NOMO-1 treated with dmso at 0.1 percent for 144 hours (cell line): ENCODE results near the gene ALOX5AP.
A peak's percentile ranks its signal among the peaks of the same experiment; 100 is the strongest.

Source experiments
- DNase-seq: peaks from one replicate; lab custom pipeline; 2025; ENCODE audit not compliant: unreplicated experiment; lab: John Stamatoyannopoulos, UW

The ALOX5AP gene

DNA sequence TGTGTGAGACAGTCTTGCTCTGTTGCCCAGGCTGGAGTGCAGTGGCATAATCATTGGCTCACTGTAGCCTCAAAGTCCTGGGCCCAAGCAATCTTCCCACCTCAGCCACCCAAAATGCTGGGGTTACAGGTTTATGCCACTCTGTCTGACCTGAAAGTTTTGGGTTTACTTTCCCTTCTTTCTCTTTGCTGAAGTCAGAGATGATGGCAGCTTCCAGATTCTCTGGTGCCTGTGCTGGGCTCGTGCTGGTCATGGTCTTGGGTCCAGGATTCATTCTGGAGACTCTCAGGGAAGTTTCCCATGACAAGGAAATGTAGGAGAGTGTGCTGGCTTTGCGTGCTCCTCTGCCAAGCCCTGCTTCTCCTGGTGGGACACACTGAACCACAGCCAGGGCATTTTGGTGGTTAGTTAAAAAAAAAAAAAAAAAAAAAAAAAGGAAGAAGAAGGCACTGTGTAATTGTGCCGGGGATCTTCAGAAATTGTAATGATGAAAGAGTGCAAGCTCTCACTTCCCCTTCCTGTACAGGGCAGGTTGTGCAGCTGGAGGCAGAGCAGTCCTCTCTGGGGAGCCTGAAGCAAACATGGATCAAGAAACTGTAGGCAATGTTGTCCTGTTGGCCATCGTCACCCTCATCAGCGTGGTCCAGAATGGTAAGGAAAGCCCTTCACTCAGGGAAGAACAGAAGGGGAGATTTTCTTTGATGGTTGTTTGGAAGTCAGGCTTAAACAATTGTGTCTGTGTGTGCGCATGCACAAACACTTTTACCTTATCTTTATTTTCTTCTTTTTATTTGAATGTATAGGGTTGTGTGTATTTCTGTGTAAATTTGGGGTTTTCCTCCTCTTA, at the start of gene ALOX5AP:
TSS of gene ALOX5AP (plus strand) at position 519 of the 847 bp plus-strand sequence. CDS start at position 582, 63 bp downstream.
- peak; percentile 97 for DNase-seq

DNA sequence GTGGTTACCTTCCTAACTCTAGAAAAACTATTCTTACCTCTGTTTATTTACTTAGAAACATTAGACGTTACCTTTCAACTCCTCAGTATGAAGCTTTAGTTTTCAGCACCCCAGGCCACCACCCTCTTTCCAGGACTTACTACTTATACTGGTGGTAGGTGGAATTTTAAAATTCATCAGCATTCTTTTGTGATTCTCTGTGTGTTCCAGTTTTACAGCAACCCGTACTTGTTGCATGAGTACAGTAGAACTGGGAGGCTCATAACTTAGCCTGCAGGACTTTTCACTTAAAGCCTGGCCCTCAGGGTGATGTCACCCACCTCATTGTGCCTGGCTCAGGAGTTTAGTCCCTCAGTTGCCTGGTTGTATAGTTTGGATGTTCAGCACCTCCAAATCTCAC, 49.4 kb upstream of the ALOX5AP start:
- DNase-seq, result no peak

DNA sequence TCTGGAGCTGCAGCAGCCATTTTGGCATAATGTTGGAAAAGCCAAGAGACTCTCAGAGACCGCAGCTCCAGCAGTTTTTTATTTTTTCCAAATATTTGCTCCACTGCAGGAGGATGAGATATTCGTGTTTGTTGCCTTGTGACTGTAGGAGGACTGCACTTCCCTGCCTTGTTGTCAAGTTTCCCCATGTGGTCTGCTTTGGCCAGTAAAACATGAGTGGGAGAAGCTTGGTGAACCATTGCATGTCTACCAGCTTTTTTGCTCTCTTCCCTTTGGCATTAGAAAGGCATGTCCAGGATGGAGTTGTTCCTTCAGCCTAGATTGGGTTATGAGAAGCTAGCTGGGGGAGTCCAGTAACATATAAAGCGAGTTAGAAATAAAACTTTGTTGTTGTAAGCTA, 47.7 kb upstream of the ALOX5AP start:
- DNase-seq, result no peak

DNA sequence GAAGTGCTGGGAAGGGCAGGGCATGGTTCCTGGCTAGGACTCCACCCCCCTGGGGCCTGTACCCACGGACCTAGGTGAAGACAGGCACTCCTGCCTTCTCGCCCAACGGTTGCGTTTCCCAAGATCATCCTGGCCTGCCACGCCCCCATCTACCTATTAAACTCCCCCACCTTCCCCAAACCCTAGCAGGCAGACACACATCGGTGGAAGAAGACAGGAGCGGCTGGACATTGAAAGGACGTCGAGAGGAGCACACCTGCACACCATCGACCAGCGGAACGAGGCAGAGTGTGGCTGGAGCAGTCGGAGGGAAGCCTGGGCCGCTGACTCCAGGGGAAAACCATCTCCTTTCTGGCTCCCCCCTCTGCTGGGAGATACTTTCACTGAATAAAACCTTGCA, 45.6 kb upstream of the ALOX5AP start:
- no peak for DNase-seq

DNA sequence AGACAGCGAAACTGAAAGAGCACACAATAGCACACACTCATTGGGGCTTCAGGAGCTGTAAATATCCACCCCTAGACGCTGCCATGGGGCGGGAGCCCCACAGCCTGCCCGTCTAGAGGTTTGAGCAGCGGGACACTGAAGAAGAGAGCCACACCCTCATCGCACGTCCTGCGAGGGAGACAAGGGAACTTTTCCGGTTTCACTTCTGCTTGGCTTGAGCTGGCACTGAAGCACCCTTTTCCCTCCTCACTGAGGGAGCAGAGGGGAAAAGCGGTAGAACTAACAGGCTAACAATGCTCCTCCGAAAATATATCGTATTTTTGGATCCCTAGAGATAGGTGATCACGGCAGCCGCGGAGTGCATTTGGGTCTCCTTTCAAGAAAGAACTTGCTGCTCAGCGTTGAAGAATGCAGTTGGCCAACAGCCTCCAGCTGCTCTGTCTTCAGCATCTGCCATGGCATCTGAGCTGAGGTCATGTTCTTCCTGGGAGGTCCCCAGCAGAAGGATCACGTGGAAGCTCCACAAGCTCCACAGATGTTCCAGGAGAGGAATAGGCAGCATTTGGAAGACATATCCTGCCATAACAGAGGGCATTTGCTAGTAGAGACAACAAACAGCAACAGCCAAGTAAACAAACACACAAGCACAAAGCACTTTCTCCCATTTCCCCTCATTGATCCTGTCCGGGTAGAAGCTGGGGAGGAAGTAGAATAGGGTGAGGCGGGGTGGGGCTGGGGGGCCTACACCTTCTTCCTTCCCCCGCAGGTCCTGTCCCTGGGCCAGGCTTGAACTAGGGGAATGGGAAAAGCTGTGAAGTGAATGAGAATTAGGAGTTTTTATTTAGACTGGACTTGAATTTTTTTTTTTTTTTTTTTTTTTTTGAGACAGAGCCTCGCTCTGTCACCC, 44.8 kb upstream of the ALOX5AP start:
- DNase-seq, result peak; percentile 94

GRCh38 chr13:30692113-30692512, 43.2 kb upstream of the ALOX5AP start:
- DNase-seq, result no peak

GRCh38 chr13:30696278-30697176, 38.8 kb upstream of the ALOX5AP start:
- peak; percentile 67 for DNase-seq

- no peak for DNase-seq
Observed at GRCh38 chr13:30697177-30697953, 38.0 kb upstream of the ALOX5AP start.

DNA sequence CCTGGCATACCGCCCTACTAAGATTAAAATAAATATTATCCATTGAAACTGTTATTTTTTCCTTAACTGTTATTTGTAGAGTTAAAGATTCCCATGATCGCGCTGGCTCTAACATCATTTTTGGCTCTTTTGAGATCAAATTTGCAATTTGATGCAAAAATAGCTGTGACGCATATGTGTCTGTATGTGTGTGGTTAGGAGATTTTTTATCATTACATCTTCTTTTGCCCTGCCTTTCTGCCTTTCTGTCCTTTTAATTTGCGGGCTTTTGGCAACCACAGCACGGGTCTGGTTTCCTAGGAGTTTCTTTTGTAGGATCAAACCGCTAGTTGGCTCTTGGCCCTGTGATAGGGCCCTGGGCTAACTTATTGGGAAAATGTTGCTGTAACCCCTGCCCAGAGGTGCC, 37.3 kb upstream of the ALOX5AP start:
- no peak for DNase-seq

DNA sequence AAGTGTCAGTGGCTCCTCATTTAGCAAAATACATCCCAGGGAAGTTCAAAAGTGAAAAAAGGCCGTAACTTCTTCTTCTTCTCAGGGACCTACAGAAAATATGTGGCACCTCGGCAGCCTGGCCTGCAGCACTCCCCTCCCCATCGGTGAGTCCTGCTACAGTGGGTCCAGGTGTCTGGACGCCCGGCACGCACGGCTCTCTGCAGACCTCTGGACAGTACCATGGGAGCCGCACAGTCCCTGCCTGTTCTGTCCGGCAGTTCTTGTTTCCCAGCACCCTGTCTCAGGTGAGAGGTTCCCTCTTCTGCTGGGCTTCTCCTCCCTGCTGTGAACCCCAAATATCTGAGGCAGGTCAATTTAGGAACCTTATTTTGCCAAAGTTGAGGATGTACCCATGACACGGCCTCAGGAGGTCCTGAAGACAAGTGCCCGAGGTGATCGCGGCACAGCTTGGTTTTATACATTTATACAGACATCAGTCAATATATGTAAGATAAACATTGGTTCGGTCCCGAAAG, 36.8 kb upstream of the ALOX5AP start:
- no peak for DNase-seq

GRCh38 chr13:30700364-30700763, 35.0 kb upstream of the ALOX5AP start:
- DNase-seq, result peak; percentile 59

DNA sequence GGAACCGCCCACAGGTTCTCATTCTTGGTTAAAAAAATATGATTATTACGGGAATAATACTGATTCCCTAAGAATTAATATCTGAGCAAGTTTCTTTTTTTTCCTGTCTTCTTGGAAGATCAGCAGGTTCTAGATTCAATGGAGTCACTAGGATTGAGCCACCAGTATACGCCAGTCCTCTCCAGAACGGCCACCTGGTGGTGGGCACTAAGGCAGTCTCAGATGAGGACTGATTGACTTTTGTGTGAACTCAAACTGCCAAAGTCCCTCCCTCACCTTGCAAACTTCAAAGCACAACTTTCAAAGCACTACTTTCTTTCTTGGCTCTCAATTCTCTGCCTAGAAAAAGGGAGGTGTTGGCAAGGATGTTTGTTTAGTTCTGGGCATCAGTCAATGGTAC, 33.3 kb upstream of the ALOX5AP start:
- DNase-seq, result no peak

DNA sequence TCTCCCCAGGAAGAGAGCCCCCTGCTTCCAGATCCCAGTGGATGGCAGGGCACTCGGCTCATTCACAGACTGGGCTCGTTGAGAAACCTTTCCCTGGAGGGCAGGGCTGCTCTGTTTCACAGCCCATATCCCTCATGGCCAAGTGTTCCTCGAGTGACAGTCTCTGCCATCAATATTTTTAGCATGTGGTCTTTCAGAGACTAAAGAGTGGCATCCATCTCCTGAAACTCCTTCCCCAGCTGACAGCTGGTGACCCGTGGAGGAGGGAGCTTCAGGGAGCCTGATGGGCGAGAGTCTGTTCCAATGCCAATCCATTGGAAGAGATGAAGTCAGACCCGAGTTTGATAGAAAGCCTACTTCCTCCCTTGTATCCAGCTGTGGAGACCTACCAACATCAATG, 30.7 kb upstream of the ALOX5AP start:
- DNase-seq, result no peak

DNA sequence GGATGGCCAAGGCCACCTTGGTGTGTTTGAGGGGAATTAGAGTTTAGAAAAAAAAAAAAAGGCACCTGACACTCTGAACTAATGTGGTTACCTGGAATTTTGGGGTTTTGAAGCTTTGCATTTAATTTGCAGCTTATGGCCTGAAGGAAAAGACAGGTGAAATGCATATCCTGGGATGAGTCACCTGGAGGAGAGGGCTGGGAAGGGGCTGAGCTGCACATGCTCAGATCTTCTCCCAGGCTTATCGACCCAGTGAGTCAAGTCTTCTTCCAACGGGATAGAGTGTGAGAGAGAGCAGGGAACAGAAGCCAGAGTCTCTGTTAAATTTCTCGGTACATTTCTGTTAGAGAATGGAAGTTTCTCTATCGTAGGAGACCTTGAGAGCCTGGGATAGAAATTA, 29.7 kb upstream of the ALOX5AP start:
- no peak for DNase-seq

DNA sequence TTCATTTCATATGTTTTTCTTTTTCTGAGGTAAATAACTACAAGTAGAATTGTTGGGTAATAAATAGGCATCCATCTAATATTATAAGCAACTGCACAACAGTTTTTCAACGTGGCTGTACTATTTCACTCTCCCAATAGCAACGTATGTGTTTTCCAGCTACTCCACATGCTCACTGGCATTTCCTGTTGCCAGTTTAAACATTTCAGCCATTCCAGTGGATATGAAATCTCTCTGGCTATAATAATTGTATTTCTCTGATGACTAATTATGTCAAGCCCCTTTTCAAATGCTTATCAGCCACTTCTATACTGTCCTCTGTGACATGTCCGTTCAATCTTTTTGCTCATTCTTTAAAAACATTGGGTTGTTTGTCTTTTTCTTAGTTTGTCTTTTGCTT, 26.8 kb upstream of the ALOX5AP start:
- no peak for DNase-seq

GRCh38 chr13:30710442-30710841, 24.9 kb upstream of the ALOX5AP start:
- no peak for DNase-seq

GRCh38 chr13:30711375-30711774, 24.0 kb upstream of the ALOX5AP start:
- DNase-seq, result no peak

DNA sequence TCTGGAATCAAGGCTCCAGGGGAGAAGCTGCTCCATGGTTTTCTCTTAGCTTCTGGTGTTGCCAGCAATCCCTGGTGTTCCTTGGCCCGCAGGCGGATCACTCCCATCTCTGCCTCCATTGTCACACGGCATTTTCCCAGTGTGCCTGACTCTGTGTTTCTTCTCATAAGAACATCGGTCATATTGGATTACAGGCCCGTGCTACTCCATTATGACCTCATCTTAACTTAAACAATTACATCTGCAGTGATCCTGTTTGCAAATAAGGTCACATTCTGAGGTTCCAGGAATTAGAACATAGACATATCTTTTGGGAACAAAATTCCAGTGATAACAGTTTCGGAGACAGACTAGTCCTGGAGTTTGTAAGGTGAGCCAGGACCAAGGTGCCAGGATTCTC, 23.5 kb upstream of the ALOX5AP start:
- DNase-seq, result no peak

GRCh38 chr13:30712536-30713532, 22.5 kb upstream of the ALOX5AP start:
- DNase-seq, result peak; percentile 98
